Cardiac septum (tissue), 1 donor: Measurements from ENCODE around the gene PTH1R. TPM values are rescaled to one million over a fixed set of nuclear protein-coding genes. Genes with fewer than 3 reads are reported as not detected.
A peak's percentile ranks its signal among the peaks of the same experiment; 100 is the strongest.

Experiments
- DNase-seq: peaks from one replicate; pipeline ENCODE4 v3.0.0-alpha.2; 2020; ENCODE audit warnings: low spot score
- intact Hi-C: fragments of 100-400 bp; cut with DNase I; formaldehyde crosslinking; loops from one replicate; pipeline ENCODE4 v1.14.0; 2022
- total RNA-seq: library from RNA; stranded (reverse); fragmentation: NEBNext Ultra II Directional; extraction: Animal tissue kit (Norgen Biotek cat#: 25700); gene quantifications from one replicate; pipeline ENCODE4 v1.2.1, GENCODE V29; 2021
- donor health status: DM: no; HTN: no; CAD: no.

Gene PTH1R
- total RNA-seq, 1 donor from 2014 or later = 5.4 TPM

DNA sequence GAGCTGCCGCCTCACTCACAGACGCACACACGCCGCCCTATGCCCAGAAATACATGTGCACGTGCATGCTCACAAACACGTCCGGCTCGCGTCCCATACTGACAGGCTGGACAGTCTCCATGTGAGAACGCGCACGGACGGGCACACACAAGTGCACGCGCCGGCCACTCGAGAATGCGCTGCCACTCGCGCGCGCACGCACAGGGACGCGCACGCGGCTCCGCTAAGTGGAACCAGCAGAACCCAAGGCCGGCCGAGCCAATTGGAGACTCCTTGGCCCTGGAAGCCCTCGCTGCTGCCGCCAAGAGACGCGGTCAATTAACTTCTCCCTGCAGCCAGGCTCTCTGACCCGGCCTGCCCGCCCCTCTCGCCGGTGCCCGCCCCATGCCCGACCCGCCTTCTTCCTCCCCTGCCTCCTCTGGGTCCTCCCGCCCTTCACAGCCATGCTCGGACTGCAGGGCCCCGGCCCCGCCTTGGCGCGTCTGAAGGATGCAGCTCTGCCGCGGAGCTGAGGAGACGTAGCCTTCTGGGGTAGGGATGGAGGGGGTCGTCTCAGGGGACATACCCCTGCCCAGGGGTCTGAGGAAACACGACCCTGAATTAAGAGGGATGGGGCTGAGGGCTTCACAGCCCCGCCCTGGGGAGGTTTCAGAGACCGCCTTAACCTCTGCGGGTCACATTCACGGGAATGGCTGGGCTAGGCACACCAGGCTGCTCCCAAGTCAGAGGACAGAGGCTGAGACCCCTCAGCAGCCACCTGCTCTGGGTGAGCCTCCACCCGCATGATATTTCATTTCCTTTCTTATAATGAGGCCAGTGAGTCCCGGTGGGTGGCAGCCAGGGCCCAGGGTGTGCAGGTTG, 15.0 kb downstream of the PTH1R start:
- DNase-seq = peak; percentile 88
- intact Hi-C loops = loop anchor here (10.0 kb wide), 1 partner anchor 398 kb away; the partner anchor contains the start of gene RTP3

DNA sequence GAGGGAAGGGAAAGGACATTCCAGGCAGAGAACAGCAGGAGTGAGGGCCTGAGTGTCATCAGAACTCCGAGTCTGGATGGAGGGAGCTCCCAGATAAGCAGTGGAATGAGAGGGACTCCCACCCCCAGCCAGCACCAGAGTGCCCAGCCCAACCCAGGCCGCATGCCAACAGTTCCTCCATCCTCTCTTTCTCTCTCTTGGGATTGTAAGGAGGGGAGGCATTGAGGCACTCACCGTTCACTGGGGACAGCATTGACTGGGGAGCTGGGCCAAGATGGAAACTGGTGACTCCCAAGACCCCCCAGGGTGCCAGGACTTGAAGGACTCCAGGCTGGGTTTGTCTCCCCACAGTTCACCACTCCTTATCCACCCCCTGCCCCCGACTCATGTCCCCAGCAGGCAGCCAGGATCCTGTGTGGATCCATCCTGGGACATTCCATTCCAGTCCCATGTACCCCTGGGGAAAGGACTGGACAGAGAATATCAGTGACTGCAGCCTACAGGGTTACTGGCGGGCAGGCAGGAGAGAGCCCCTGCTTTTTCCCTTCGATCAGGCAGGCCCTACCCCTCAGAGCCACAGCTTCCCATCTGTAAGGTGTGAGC, 15.7 kb downstream of the PTH1R start:
- DNase-seq = no peak
- intact Hi-C loops = loop anchor here (10.0 kb wide), 1 partner anchor 398 kb away; the partner anchor contains the start of gene RTP3

DNA sequence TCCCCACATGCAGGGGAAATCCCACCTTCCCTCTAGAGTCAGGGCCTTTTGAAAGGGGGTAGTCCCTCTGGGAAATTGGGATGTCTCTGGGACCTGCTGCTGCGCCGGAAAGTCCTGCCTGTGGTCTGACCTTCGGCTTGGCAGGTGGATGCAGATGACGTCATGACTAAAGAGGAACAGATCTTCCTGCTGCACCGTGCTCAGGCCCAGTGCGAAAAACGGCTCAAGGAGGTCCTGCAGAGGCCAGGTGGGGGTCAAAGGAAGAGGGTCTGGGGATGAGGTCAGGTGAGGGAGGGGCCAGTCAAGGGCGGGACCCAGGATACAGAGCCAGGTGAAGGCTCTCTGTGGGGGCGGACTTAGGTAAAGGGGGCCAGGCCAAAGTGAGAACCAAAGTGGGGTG, 16.2 kb downstream of the PTH1R start:
- intact Hi-C loops = loop anchor here (10.0 kb wide), 1 partner anchor 399 kb away; the partner anchor contains the start of gene RTP3
- DNase-seq = no peak

DNA sequence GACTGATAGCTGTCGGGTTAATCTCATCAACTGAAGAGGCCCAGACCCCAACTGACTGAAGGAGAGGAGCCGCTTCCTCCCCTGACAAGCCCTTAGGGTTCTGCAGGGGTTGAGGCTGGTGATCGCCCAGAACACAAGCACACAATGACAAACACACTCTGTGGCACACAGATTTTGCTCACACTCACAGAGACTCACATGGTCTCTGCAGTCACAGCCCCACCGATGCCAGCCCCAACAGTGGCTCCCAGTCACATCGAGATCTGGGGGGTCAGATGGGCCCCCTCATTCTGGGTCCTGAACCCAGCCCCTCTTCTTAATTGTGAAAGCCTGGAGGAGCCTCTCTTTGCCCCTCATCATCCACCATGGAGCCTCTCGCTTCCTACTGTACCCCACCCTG, 16.7 kb downstream of the PTH1R start:
- no peak for DNase-seq
- intact Hi-C loops = loop anchor here (10.0 kb wide), 1 partner anchor 399 kb away; the partner anchor contains the start of gene RTP3

DNA sequence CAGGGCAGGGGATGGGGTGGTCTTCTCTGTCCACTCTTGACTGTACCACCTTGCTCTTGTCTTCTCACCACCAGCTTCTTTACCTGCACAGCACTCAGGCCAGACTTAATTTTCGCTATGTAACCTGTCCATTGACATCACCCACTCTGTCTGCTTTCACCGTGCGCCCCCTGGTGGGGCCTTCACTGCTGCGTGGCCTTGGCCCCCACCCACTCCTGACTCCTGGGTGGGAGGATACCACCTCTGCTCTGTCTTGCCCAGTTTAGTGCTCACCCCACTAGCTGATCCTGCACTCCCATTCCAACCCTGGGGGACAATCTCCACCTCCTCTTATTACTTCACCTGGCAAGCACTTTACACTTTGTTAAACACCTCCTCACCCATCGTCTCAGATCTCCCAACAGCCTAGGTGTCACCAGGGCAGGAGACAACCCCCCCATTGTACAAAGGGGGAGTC, 17.7 kb downstream of the PTH1R start:
- intact Hi-C loops = loop anchor here (1.0 to 10.0 kb wide), 2 partner anchors 29 to 400 kb away; partner anchors contain the start of gene RTP3
- peak; percentile 83 for DNase-seq

DNA sequence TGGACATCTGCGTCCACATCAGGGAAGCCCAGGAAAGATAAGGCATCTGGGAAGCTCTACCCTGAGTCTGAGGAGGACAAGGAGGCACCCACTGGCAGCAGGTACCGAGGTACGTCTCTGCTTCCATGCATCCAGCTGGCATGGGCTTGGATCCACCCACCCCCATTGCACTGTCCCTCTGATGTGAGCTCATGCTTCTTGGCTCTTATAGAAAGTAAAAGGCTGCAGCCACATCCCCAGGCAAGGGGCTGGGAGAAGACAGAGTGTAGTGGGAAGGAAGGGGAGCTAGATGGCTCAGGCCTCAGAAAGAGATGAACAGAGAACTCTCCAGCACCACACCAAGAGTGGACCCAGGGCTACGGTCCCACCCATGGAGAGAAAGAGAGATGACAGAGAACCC, 18.2 kb downstream of the PTH1R start:
- intact Hi-C loops = loop anchor here (1.0 to 10.0 kb wide), 3 partner anchors 29 to 401 kb away; partner anchors contain the start of gene RTP3
- DNase-seq = peak; percentile 47

DNA sequence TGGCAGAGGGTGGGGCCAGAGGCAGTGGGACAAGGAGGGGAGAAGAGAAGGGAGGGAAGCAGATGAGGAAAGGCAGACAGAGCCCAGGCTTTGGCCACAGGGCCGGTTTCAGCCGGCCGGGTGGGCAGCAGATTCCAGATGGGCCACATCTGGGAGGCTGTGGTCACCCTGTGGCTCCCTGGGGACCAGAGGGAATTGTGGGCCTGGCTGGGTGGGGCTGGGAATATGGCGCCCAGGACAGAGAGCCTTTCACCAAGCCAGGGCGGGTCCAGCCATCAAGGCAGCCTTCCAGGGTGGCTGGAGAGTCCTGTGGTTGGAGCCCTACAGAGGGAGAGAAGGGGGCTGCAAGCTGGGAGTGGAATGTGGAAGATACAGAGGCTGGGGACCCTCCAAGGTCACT, 18.9 kb downstream of the PTH1R start:
- DNase-seq = peak; percentile 49
- intact Hi-C loops = loop anchor here (2.0 to 10.0 kb wide), 2 partner anchors 190 to 402 kb away; partner anchors contain the start of gene RTP3

DNA sequence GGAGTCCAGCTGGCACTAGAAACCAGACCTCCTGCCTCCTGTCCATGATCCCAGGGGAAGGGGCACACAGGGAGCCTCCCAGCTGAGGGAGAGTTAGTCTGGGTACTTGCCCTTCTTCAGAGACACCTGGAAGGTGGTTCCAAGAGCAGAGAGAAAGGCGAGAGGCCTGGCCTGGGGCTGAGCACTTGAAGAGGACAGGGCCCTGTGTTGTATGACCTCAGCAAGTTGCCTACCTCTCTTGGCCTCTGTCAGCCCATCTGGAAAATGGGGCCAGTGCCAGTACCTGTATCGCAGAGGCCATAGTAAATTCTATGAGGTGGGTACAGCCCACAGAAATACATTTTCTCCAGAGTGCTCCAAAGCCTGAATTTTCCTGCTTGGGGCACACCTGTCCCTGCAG, 19.5 kb downstream of the PTH1R start:
- DNase-seq = peak; percentile 61
- intact Hi-C loops = loop anchor here (2.0 to 10.0 kb wide), 2 partner anchors 190 to 402 kb away; partner anchors contain the start of gene RTP3

DNA sequence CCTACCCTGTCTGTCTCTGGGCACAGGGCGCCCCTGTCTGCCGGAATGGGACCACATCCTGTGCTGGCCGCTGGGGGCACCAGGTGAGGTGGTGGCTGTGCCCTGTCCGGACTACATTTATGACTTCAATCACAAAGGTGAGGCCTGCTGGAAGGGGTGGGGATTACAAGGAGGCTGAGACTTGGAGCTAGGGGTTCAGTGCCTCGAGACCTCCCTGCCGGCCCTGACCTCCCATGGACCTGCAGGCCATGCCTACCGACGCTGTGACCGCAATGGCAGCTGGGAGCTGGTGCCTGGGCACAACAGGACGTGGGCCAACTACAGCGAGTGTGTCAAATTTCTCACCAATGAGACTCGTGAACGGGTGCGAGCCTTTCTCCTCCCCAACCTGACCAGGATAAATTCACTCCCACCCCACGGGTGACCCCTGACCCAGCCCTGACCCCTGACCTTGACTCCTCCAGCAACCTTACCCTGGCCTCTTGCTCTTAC, 20.4 kb downstream of the PTH1R start:
- intact Hi-C loops = loop anchor here (2.0 to 10.0 kb wide), 2 partner anchors 191 to 403 kb away; partner anchors contain the start of gene RTP3
- peak; percentile 63 for DNase-seq

DNA sequence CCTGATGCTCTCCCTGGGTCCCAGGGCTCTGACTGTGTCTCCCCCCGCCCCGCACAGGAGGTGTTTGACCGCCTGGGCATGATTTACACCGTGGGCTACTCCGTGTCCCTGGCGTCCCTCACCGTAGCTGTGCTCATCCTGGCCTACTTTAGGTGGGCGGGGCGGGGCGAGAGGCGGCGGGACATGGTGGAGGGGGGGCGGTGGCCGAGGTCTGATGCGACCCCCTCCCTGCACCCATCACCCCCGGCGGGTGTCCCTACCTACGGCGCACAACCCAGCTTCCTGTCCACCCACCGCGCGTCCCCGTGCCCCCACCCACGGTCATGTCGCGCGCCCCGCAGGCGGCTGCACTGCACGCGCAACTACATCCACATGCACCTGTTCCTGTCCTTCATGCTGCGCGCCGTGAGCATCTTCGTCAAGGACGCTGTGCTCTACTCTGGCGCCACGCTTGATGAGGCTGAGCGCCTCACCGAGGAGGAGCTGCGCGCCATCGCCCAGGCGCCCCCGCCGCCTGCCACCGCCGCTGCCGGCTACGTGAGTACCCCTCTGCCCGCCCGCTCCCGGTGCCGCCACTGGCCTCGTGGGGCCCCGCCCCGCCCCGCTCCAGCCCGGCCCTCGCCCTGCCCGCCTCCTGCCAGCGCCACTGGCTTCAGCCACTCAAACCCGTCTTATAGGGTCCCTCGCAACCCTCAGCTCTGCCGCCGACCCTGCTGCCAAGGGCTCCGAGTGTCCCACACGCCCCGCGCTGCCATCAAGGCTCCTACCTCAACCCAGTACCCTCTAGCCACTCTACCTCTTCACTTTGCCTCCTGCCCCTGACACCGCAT, 21.0 kb downstream of the PTH1R start:
- intact Hi-C loops = loop anchor here (10.0 kb wide), 1 partner anchor 404 kb away; the partner anchor contains the start of gene RTP3
- DNase-seq = peak; percentile 74

DNA sequence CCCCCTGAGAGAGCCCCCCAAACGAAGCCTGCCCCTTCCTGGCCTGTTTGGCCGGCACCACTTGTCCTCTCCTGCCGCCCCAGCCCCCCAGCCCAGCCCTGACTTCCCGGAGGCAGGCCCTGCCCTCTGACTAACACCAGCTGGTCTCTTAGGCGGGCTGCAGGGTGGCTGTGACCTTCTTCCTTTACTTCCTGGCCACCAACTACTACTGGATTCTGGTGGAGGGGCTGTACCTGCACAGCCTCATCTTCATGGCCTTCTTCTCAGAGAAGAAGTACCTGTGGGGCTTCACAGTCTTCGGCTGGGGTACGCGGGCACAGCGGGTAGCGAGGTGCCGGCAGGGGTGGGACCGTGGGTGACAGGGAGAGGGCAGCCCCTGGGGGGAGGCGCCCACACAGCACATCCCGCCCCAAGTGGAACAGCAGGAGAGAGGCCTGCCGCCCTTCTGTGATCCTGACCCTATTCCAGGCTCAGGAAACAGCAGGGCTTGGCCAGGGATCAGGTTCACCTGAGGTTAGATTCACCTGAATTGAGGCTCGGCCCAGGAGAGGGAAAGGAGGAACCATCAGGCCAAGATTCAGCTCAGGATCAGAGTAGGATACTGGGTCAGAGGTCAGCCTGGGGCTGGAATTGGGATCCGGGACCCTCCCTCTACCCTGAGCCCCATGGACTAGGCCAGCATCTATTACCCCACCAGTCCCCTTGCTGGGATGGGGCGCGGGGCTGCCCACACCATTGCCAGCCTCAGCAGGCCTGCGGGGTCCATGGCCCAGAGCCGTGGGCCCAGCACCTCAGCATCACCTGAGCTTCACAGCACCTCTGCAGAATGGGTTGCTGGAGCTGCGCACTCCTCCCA, 21.9 kb downstream of the PTH1R start:
- intact Hi-C loops = loop anchor here (10.0 kb wide), 1 partner anchor 405 kb away; the partner anchor contains the start of gene RTP3
- peak; percentile 58 for DNase-seq

DNA sequence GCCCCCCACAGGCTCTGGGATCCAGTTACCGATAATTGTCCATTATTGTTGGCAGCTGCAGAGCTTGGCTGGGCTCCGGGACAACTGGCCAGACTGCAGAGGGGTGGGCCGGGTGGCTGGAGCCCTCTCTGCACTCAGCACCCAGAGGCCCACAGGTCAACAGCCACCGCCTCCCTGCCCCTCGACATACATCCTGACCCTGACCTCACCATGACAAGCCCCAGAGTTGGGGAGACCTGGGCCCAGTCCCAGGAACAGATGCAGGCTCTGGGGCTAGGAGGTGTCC, 22.4 kb downstream of the PTH1R start:
- intact Hi-C loops = no loop called here
- peak; percentile 57 for DNase-seq

DNA sequence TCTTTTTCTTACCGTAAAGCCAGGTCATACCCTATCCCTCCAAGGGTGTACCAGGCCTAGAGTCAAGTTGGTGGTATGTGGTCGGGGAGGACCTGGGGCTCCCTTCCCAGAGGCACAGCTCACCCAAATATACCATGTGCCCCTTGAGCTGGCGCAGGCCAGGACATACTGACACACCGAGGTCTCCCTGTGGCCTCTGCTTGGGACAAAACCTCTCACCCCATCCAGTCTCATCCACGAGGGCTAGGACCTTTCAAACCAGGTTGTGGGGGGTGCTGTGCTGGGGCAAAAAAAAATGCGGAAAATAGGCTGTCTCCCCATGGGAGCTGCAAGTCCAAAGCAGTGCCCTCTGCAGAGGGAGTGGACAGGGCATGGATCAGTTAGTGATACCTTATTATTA, 22.8 kb downstream of the PTH1R start:
- intact Hi-C loops = no loop called here
- no peak for DNase-seq

DNA sequence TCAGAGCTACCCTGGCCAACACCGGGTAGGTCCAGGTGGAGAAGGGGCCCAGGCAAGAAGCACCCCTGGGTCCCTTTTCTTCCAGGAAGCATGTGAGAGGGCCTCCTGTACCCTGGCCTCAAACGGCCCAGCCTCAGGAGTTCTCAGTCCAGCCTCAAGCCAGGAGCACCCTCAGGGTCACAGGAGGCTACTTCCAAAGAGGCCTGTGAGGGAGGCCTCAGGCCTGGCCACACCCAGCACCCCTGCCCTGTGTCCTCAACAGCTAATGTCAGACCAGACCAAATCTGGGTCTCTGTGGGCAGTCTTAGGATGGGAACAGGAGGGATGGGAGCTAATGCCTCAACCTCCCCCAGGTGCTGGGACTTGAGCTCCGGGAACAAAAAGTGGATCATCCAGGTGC, 23.5 kb downstream of the PTH1R start:
- intact Hi-C loops = no loop called here
- peak; percentile 50 for DNase-seq

DNA sequence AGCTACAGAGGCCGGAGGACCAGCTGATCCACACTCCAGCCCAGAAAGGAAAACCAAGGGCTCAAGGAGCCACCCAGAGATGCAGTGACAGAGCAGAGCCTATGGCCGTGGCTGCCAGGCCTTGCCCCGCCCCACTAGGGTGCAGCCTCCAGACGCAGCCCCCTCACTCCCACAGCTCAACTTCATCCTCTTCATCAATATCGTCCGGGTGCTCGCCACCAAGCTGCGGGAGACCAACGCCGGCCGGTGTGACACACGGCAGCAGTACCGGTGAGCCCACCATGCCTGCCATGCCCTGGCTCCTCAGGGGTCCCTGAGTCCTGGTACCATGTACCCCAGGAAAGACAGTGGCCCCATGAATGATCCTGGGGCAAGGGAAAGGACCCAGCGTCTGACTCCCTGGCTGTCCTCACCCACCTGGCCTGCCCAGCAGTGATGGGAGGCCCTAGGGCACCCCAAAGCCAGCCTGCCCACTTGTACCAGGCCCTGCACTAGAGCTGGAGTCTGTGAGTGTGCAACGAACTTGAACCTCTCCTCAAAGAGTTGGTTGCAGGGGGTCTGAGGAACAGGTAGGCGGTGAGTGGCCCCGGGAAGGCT, 24.2 kb downstream of the PTH1R start:
- peak; percentile 57 for DNase-seq
- intact Hi-C loops = no loop called here

DNA sequence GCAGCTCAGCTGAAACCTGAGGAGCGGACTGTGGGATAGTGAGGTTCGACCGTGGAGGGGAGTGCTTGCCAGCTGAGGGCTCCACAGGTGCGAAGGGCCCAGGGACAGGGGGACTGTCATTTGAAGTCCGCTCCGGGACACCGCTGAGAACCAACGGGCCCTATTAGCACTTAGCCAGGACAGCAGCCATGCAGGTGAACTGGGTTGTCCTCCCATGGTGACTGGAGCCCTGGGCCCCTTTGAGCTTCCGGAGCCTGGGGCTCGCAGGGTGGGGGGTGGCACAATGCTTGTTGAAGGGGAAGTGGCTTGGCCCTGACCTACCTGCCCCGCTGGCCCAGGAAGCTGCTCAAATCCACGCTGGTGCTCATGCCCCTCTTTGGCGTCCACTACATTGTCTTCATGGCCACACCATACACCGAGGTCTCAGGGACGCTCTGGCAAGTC, 24.7 kb downstream of the PTH1R start:
- DNase-seq = no peak
- intact Hi-C loops = no loop called here

DNA sequence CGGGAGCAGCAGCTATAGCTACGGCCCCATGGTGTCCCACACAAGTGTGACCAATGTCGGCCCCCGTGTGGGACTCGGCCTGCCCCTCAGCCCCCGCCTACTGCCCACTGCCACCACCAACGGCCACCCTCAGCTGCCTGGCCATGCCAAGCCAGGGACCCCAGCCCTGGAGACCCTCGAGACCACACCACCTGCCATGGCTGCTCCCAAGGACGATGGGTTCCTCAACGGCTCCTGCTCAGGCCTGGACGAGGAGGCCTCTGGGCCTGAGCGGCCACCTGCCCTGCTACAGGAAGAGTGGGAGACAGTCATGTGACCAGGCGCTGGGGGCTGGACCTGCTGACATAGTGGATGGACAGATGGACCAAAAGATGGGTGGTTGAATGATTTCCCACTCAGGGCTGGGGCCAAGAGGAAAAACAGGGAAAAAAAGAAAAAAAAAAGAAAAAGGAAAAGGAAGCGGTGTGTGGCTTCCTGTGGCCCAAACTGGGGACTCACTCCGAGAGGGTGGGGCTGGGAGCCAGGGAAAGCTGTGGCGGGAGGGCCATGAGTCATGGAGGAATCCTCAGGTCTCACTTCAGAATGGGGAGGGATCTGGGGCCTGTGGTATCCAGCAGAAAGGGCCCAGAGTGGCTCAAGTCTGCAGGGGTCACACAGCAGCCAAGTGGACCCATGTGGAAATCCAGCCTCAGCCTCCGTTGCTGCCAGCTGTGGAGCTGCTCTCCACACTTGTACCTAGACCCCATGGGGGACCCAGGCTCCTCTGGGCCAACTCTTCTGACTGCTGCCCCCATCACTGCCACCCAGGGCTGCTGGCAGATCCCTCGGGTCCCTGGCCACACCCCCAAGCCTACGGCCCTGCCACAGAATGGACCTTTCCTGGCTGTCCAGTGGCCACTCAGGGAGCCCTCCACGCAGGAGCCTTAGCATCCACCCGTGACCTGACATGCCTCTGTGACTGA, 26.1 kb downstream of the PTH1R start:
- DNase-seq = peak; percentile 73
- intact Hi-C loops = no loop called here
